Measurements from ENCODE around the gene EXOC5.
"Not testable (repeated sequence)": the region's sequence is repeated elsewhere in the genome, so short reads cannot be mapped to it uniquely, and the experiment has no call there.

EXOC5 gene

GRCh38 chr14:57268161-57269069 is at the start of gene EXOC5, which contains the start of gene AP5M1:
TSS of gene EXOC5 (minus strand) at chr14:57268905. CDS start at chr14:57268648, 257 bp downstream.
TSS of gene AP5M1 (plus strand) at chr14:57268971. CDS start at chr14:57269315, 344 bp downstream.
- peak; percentile 90 for FAIRE-seq

GRCh38 chr14:57317248-57317833 is 48.6 kb upstream of the EXOC5 start:
- FAIRE-seq, result peak; percentile 95

- no peak for FAIRE-seq
Observed at GRCh38 chr14:57314396-57315089, 45.8 kb upstream of the EXOC5 start.

- FAIRE-seq, result no peak
Observed at GRCh38 chr14:57302883-57303282, 34.2 kb upstream of the EXOC5 start.

GRCh38 chr14:57299511-57299910 is 30.8 kb upstream of the EXOC5 start:
- FAIRE-seq, result no peak

GRCh38 chr14:57297852-57298251 is 29.1 kb upstream of the EXOC5 start:
- no peak for FAIRE-seq

- no peak for FAIRE-seq
Observed at GRCh38 chr14:57295239-57295638, 26.5 kb upstream of the EXOC5 start.

- peak; percentile 97 for FAIRE-seq
Observed at GRCh38 chr14:57293866-57294837, 25.4 kb upstream of the EXOC5 start.

- FAIRE-seq, result no peak
Observed at GRCh38 chr14:57291692-57292647, 23.3 kb upstream of the EXOC5 start.

- FAIRE-seq, result no peak
Observed at GRCh38 chr14:57290751-57291150, 22.0 kb upstream of the EXOC5 start.

- FAIRE-seq, result no peak
Observed at GRCh38 chr14:57287745-57288144, 19.0 kb upstream of the EXOC5 start.

- peak; percentile 57 for FAIRE-seq
Observed at GRCh38 chr14:57277062-57277461, 8.4 kb upstream of the EXOC5 start.

- FAIRE-seq, result no peak
Observed at GRCh38 chr14:57275023-57275664, 6.4 kb upstream of the EXOC5 start.

GRCh38 chr14:57274551-57274950 is 5.8 kb upstream of the EXOC5 start:
- no peak for FAIRE-seq

GRCh38 chr14:57273236-57273635 is 4.5 kb upstream of the EXOC5 start:
- no peak for FAIRE-seq

- FAIRE-seq, result no peak
Observed at GRCh38 chr14:57266065-57266464, 2.6 kb downstream of the EXOC5 start.

GRCh38 chr14:57262117-57262516 is 6.6 kb downstream of the EXOC5 start:
- FAIRE-seq, result no peak

GRCh38 chr14:57261604-57262003 is 7.1 kb downstream of the EXOC5 start:
- FAIRE-seq, result no peak

GRCh38 chr14:57259672-57260071 is 9.0 kb downstream of the EXOC5 start:
- FAIRE-seq, result no peak

- not testable (repeated sequence) for FAIRE-seq
Observed at GRCh38 chr14:57258221-57258620, 10.5 kb downstream of the EXOC5 start.

GRCh38 chr14:57254884-57255283 is 13.8 kb downstream of the EXOC5 start:
- FAIRE-seq, result no peak
